Left cardiac atrium (tissue), 4 donors: ENCODE data around the gene GOLT1A. TPM values are rescaled to one million over a fixed set of nuclear protein-coding genes. Genes with fewer than 3 reads are reported as not detected.

Experiments used
- ATAC-seq, 2 donors: fragments of 200-7000 bp; cut with Tn5 transposase; one replicate each; pipeline ENCODE4 v1.9.1; 2020; ENCODE audit warnings: mild to moderate bottlenecking in 2 of 2, moderate library complexity in 2 of 2
- DNase-seq: peaks from one replicate; pipeline ENCODE4 v3.0.0-alpha.2; 2020
- intact Hi-C, 2 donors: fragments of 100-400 bp; cut with DNase I; formaldehyde crosslinking; loops; one replicate each; pipeline versions ENCODE4 v1.14.1 to v1.15.1; 2022 to 2023
- total RNA-seq, 2 donors: library from RNA; stranded (reverse); fragmentation: NEBNext Ultra II Directional; extraction: Animal tissue kit (Norgen Biotek cat#: 25700); gene quantifications; one replicate each; pipeline ENCODE4 v1.2.1, GENCODE V29; 2021
- donor health status: DM: no; HTN: yes; CAD: no.
- donor health status: DM: no; HTN: yes; CAD: no; lungs with severe emphysema.
- donor health status: DM: yes; HTN: yes; CAD: no.
- donor health status: Dilated cardiomyopathy.

GOLT1A gene
- total RNA-seq, 2 donors from 2014 or later = not detected

DNA sequence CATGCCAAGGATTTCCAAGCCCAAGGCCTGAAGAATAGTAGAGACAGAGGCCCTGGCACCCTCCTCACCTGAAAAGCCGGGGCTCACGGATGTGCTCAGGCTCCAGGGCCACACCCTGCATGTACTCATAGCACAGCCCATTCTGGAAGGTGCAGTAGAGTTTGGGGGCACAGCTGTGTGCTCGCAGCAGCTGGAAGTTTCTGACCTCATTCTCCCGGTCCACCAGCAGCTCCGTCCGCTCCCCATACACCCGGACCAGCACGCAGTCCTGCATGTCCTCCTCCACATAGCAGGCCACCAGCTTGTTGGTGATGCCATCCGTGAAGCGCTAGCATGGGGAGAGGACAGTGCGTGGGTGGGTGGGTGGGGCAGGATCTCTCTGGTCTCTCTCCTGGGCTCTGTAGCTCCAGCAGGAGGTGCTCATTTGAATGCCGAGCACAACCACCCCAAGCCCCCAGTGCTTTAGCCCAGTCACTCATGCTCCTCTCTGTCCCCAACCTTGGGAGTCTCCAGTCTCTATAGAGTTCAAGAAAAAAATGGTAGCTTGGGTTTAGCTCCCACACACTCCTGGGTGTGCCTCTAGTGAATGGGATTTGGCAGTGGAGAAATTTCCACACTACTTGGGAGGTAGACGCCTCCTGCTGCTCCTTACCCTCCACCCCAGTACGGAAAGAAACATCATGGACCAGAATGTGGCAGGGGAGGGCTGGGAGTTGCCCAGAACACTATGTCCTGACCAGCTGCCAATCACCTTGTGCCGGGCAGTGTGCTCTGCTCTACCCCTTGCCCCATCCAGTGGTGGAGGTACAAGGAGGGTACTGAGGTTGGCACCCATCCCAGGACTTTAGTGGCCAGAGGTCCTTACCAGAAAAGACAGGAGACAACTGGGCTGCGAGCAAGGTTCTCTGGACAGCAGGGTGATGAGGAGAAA is 63.9 kb downstream of the GOLT1A start:
- intact Hi-C loops = no loop called here
- peak in 1 of 2 donors; percentile 24 for ATAC-seq
- DNase-seq = no peak

DNA sequence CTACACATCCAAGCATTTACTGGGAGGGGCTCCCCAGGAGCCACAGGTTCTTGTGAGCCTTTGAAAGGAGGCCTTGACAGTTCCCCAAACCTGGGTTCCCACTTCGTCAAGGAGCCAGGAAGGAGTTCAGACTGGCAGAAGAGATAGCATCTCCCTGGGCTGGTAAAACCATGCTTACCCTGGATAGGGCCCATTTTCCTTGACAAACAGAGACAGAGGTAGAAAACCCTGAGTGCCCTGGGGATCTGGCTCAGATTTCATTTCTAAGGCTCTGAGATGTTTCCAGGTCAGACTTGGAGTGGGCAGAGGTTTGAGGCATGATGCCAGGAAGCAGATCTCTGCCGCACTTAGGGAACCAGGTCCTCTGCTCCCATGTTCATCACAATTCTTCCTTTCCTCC is 64.7 kb downstream of the GOLT1A start:
- no peak for DNase-seq
- intact Hi-C loops = no loop called here
- no peak for ATAC-seq

Other genes starting within 250 kb of the GOLT1A start
- 10 to 100 TPM; 14.0 to 14.4 TPM for gene SOX13, start 140.9 kb downstream of the GOLT1A start, total RNA-seq
- 1 to 10 TPM; 5.3 to 6.2 TPM for gene ETNK2, start 61.9 kb downstream of the GOLT1A start, total RNA-seq
- gene REN, start 47.7 kb downstream of the GOLT1A start, total RNA-seq = not detected
- gene KISS1, start 17.5 kb downstream of the GOLT1A start, total RNA-seq = not detected
- 10 to 100 TPM; 14.1 to 19.8 TPM for gene PLEKHA6, start 145.9 kb upstream of the GOLT1A start, total RNA-seq
- gene PPP1R15B, start 197.8 kb upstream of the GOLT1A start, total RNA-seq = 10 to 100 TPM; 22.1 to 37.5 TPM